H9 (cell line): ENCODE results near the gene TSSC4. TPM values are rescaled to one million over a fixed set of nuclear protein-coding genes. Genes with fewer than 3 reads are reported as not detected.
A peak's percentile ranks its signal among the peaks of the same experiment; 100 is the strongest.

Source experiments
- DNase-seq: peaks from one replicate; pipeline ENCODE4 v3.0.0-alpha.2; 2017
- H2AFZ ChIP-seq: one replicate; pipeline ENCODE4 v1.6.1; 2013; ENCODE audit warnings: mild to moderate bottlenecking, low read length, control low read depth, moderate library complexity
- H2AK5ac ChIP-seq: 2 replicates; pipeline ENCODE4 v1.6.1; 2013; ENCODE audit warnings: low read length, control low read depth, mixed read lengths; ENCODE audit not compliant: insufficient read length
- H2BK120ac ChIP-seq: one replicate; pipeline ENCODE4 v1.6.1; 2013; ENCODE audit warnings: low read depth, mild to moderate bottlenecking, low read length, control low read depth, inconsistent platforms; ENCODE audit not compliant: poor library complexity, severe bottlenecking
- H2BK12ac ChIP-seq: 2 replicates; pipeline ENCODE4 v1.6.1; 2013; ENCODE audit warnings: low read length, control low read depth, mixed read lengths, low read depth; ENCODE audit not compliant: insufficient read length
- H2BK15ac ChIP-seq: 2 replicates; pipeline ENCODE4 v1.6.1; 2013; ENCODE audit warnings: low read depth, low read length, control low read depth
- H2BK20ac ChIP-seq: one replicate; pipeline ENCODE4 v1.6.1; 2013; ENCODE audit warnings: low read depth, mild to moderate bottlenecking, low read length, control low read depth, inconsistent platforms; ENCODE audit not compliant: poor library complexity, severe bottlenecking
- H2BK5ac ChIP-seq: 2 replicates; pipeline ENCODE4 v1.6.1; 2013; ENCODE audit warnings: low read length, control low read depth, mixed read lengths; ENCODE audit not compliant: insufficient read length
- H3K14ac ChIP-seq: 2 replicates; pipeline ENCODE4 v1.6.1; 2013; ENCODE audit warnings: low read length, control low read depth; ENCODE audit not compliant: insufficient read depth
- H3K18ac ChIP-seq: 2 replicates; pipeline ENCODE4 v1.6.1; 2013; ENCODE audit warnings: low read depth, mild to moderate bottlenecking, mixed read lengths, low read length, control low read depth; ENCODE audit not compliant: insufficient read length
- H3K23ac ChIP-seq: 2 replicates; pipeline ENCODE4 v1.6.1; 2013; ENCODE audit warnings: low read length, control low read depth, mixed read lengths, low read depth; ENCODE audit not compliant: insufficient read length
- H3K23me2 ChIP-seq: 2 replicates; pipeline ENCODE4 v1.6.1; 2013; ENCODE audit warnings: low read depth, mild to moderate bottlenecking, mixed read lengths, low read length, control low read depth; ENCODE audit not compliant: insufficient read length, poor library complexity, severe bottlenecking
- H3K27ac ChIP-seq: 2 replicates; pipeline ENCODE4 v1.5.1; 2013; ENCODE audit warnings: low read length, control low read depth, mixed read lengths, low read depth; ENCODE audit not compliant: insufficient read length
- H3K27me3 ChIP-seq: 2 replicates; pipeline ENCODE4 v1.6.1; 2013; ENCODE audit warnings: low read length, control low read depth, inconsistent platforms; ENCODE audit not compliant: insufficient read depth
- H3K4ac ChIP-seq: 2 replicates; pipeline ENCODE4 v1.6.1; 2013; ENCODE audit warnings: low read depth, mild to moderate bottlenecking, control low read depth, inconsistent platforms, low read length, moderate library complexity
- H3K4me1 ChIP-seq: 2 replicates; pipeline ENCODE4 v1.6.1; 2013; ENCODE audit warnings: low read length, control low read depth, inconsistent platforms; ENCODE audit not compliant: insufficient read depth
- H3K4me2 ChIP-seq: 2 replicates; pipeline ENCODE4 v1.6.1; 2013; ENCODE audit warnings: low read length, control low read depth, mixed read lengths; ENCODE audit not compliant: insufficient read length, insufficient read depth
- H3K56ac ChIP-seq: 2 replicates; pipeline ENCODE4 v1.6.1; 2013; ENCODE audit warnings: low read depth, mild to moderate bottlenecking, mixed read lengths, low read length, control low read depth; ENCODE audit not compliant: insufficient read length
- H3K79me1 ChIP-seq: 2 replicates; pipeline ENCODE4 v1.6.1; 2013; ENCODE audit warnings: low read depth, mild to moderate bottlenecking, moderate library complexity, low read length, control low read depth, inconsistent platforms; ENCODE audit not compliant: insufficient read depth, poor library complexity, severe bottlenecking
- H3K79me2 ChIP-seq: 2 replicates; pipeline ENCODE4 v1.6.1; 2013; ENCODE audit warnings: low read length, control low read depth, inconsistent platforms; ENCODE audit not compliant: insufficient read depth
- H3K9ac ChIP-seq: 2 replicates; pipeline ENCODE4 v1.6.1; 2013; ENCODE audit warnings: low read length, control low read depth, mixed read lengths; ENCODE audit not compliant: insufficient read length; ENCODE audit errors: extremely low read depth
- H3K9me3 ChIP-seq: one replicate; pipeline ENCODE4 v1.6.1; 2013; ENCODE audit warnings: low read depth, low read length, inconsistent platforms; ENCODE audit not compliant: control insufficient read depth
- H3T11ph ChIP-seq: one replicate; pipeline ENCODE4 v1.6.1; 2013; ENCODE audit warnings: mild to moderate bottlenecking, low read length, control low read depth, inconsistent platforms
- H4K20me1 ChIP-seq: one replicate; pipeline ENCODE4 v1.6.1; 2013; ENCODE audit not compliant: control insufficient read depth, insufficient read length, insufficient read depth
- H4K5ac ChIP-seq: 2 replicates; pipeline ENCODE4 v1.6.1; 2013; ENCODE audit warnings: low read depth, mild to moderate bottlenecking, mixed read lengths, low read length, control low read depth; ENCODE audit not compliant: insufficient read length
- H4K8ac ChIP-seq: replicated peaks from 2 replicates; pipeline ENCODE4 v1.6.1; 2013; ENCODE audit warnings: low read length, control low read depth, mixed read lengths, low read depth; ENCODE audit not compliant: insufficient read length
- H4K91ac ChIP-seq: 2 replicates; pipeline ENCODE4 v1.6.1; 2013; ENCODE audit warnings: low read depth, mild to moderate bottlenecking, moderate library complexity, mixed read lengths, low read length, control low read depth; ENCODE audit not compliant: insufficient read length
- H3K27ac Mint-ChIP-seq, 3 experiments: 2 replicates in 2 of 3; 3 replicates in 1 of 3; pipeline ENCODE4 v1.8.0; 2020 to 2021; ENCODE audit warnings: mixed read lengths in 3 of 3, mild to moderate bottlenecking in 1 of 3, moderate library complexity in 1 of 3
- H3K27me3 Mint-ChIP-seq: 2 replicates; pipeline ENCODE4 v1.8.0; 2021; ENCODE audit warnings: low read depth, mild to moderate bottlenecking, moderate library complexity, mixed read lengths
- H3K36me3 Mint-ChIP-seq, 3 experiments: 2 replicates in 2 of 3; 3 replicates in 1 of 3; pipeline ENCODE4 v1.8.0; 2020 to 2021; ENCODE audit warnings: low read depth in 3 of 3, mixed read lengths in 3 of 3; ENCODE audit not compliant: insufficient read depth in 1 of 3
- H3K4me1 Mint-ChIP-seq, 2 experiments: 2 replicates each; pipeline ENCODE4 v1.8.0; 2020; ENCODE audit warnings: mixed read lengths in 2 of 2
- H3K4me3 Mint-ChIP-seq, 2 experiments: 2 replicates in 1 of 2; 3 replicates in 1 of 2; pipeline ENCODE4 v1.8.0; 2020 to 2021; ENCODE audit warnings: mild to moderate bottlenecking in 2 of 2, mixed read lengths in 2 of 2, moderate library complexity in 1 of 2
- H3K9me3 Mint-ChIP-seq, 2 experiments: 2 replicates in 1 of 2; 3 replicates in 1 of 2; pipeline ENCODE4 v1.8.0; 2020; ENCODE audit warnings: mild to moderate bottlenecking in 2 of 2, mixed read lengths in 2 of 2, moderate library complexity in 1 of 2
- CTCF ChIP-seq: fragments of 200-600 bp; sonication (generic); conservative IDR thresholded peaks from 3 replicates; pipeline ENCODE4 v1.8.0; 2021; ENCODE audit warnings: antibody characterized with exemption, mild to moderate bottlenecking
- WGBS: extraction: QIAGEN DNeasy Blood & Tissue Kit; methylation state at CpG from one replicate; pipeline ENCODE4 v1.1.7; 2013; ENCODE audit warnings: missing lambda C conversion rate, low lambda C conversion rate, mixed read lengths; ENCODE audit not compliant: insufficient read length; ENCODE audit errors: extremely low coverage; 5-methylcytosine and 5-hydroxymethylcytosine counted together
- total RNA-seq: library from RNA; stranded (reverse); gene quantifications from 2 replicates; pipeline ENCODE4 v1.2.1, GENCODE V29; 2021

TSSC4 gene
- total RNA-seq, 1 experiment from 2014 or later: 51.0 TPM

GRCh38 chr11:2402890-2403645 is 2.5 kb downstream of the TSSC4 start:
- peaks cover 13% of the 10 kb centered on the region for H3K23me2 ChIP-seq
- WGBS: no CpG with 5 or more reads among the region's 31 CpGs

More at GRCh38 chr11:2402890-2403645, 2.5 kb downstream of the TSSC4 start:
- H4K91ac ChIP-seq: no peak overlapping the region
- no peak overlapping the region for H3K14ac ChIP-seq
- H3K79me2 ChIP-seq: no peaks in the 10 kb centered on the region
- no peak overlapping the region for H2BK12ac ChIP-seq
- no peak overlapping the region for H3K18ac ChIP-seq
- DNase-seq: no peak
- no peak overlapping the region for H2BK15ac ChIP-seq
- no peak overlapping the region for H3K9ac ChIP-seq
- H2BK20ac ChIP-seq: no peak overlapping the region
- no peak overlapping the region for H3K4ac ChIP-seq
- H3K36me3 Mint-ChIP-seq: peaks cover 0 to 22% (median 12%) of the 10 kb centered on the region in 3 experiments; a peak in 5 of 7 replicates
- no peaks in the 10 kb centered on the region for H3K79me1 ChIP-seq
- peak overlapping the region; percentile 81 to 88; a peak in 4 of 5 replicates for H3K4me3 Mint-ChIP-seq
- no peak overlapping the region for H3K23ac ChIP-seq
- H2BK120ac ChIP-seq: no peak overlapping the region
- TF ChIP-seq CTCF: no peak
- H3K4me1 ChIP-seq: no peaks in the 10 kb centered on the region
- no peak overlapping the region for H4K5ac ChIP-seq
- no peak overlapping the region for H3K27ac ChIP-seq
- H3T11ph ChIP-seq: no peak overlapping the region
- H4K8ac ChIP-seq: no peak overlapping the region
- no peak overlapping the region for H3K56ac ChIP-seq
- no peak overlapping the region for H2BK5ac ChIP-seq
- no peak overlapping the region for H3K27ac Mint-ChIP-seq
- H3K9me3 Mint-ChIP-seq: no peaks in the 10 kb centered on the region; a peak in 1 of 5 replicates
- no peak overlapping the region for H2AK5ac ChIP-seq
- no peaks in the 10 kb centered on the region for H3K27me3 ChIP-seq
- peaks cover 3 to 8% of the 10 kb centered on the region in 2 experiments for H3K4me1 Mint-ChIP-seq
- no peak overlapping the region for H2AFZ ChIP-seq
- no peaks in the 10 kb centered on the region for H3K9me3 ChIP-seq
- no peaks in the 10 kb centered on the region for H4K20me1 ChIP-seq
- peaks cover 5% of the 10 kb centered on the region for H3K27me3 Mint-ChIP-seq
- H3K4me2 ChIP-seq: no peak overlapping the region
